ENCODE measurements around the gene ANLN. TPM values are rescaled to one million over a fixed set of nuclear protein-coding genes. Genes with fewer than 3 reads are reported as not detected.

Gene ANLN
- total RNA-seq, 4 donors from 2014 or later = 9.4 to 17.3 (median 13.5) TPM

- no peak for DNase-seq (ENCODE audit: low spot score in 2 of 2)
- intact Hi-C loops (cut with DNase I; ENCODE audit: low total_unique reads) = no loop called here
- H3K4me3 ChIP-seq (ENCODE audit: low read depth, poor library complexity, severe bottlenecking) = no peak overlapping the region
These were observed 40.5 kb downstream of the ANLN start for GRCh38 chr7:36430186-36430585.

GRCh38 chr7:36430881-36431280 lies 41.2 kb downstream of the ANLN start:
- WGBS, 2 donors = 82 to 92% methylated on average over 2 of the region's 2 CpGs
- intact Hi-C loops (cut with DNase I; ENCODE audit: low total_unique reads) = no loop called here
- no peak for DNase-seq (ENCODE audit: low spot score in 2 of 2)
- no peak overlapping the region for H3K4me3 ChIP-seq (ENCODE audit: low read depth, poor library complexity, severe bottlenecking)
- TF ChIP-seq CTCF (IDR thresholded peaks at IDR 0.05) = no peak
- TF ChIP-seq POLR2A (IDR thresholded peaks at IDR 0.05) = no peak

More at GRCh38 chr7:36430186-36430585, 40.5 kb downstream of the ANLN start:
- no peak for TF ChIP-seq CTCF (IDR thresholded peaks at IDR 0.05)
- no peak for TF ChIP-seq POLR2A (IDR thresholded peaks at IDR 0.05)
- 90 to 98% methylated on average over 2 of the region's 2 CpGs for WGBS, 2 donors

- intact Hi-C loops (cut with DNase I; ENCODE audit: low total_unique reads) = no loop called here
These were observed 48.5 kb downstream of the ANLN start for GRCh38 chr7:36438211-36438610.

GRCh38 chr7:36439624-36440023 lies 50.0 kb downstream of the ANLN start:
- no peak for DNase-seq (ENCODE audit: low spot score in 2 of 2)
- TF ChIP-seq POLR2A (IDR thresholded peaks at IDR 0.05) (no peak), CTCF (IDR thresholded peaks at IDR 0.05) (no peak)
- H3K4me3 ChIP-seq (ENCODE audit: low read depth, poor library complexity, severe bottlenecking) = no peak overlapping the region
- intact Hi-C loops (cut with DNase I; ENCODE audit: low total_unique reads) = no loop called here
- WGBS, 2 donors = 83 to 87% methylated on average over 2 of the region's 2 CpGs

More at GRCh38 chr7:36438211-36438610, 48.5 kb downstream of the ANLN start:
- no peak overlapping the region for H3K4me3 ChIP-seq (ENCODE audit: low read depth, poor library complexity, severe bottlenecking)
- DNase-seq (ENCODE audit: low spot score in 2 of 2) = no peak
- WGBS, 2 donors = 96 to 97% methylated on average over 4 of the region's 4 CpGs
- no peak for TF ChIP-seq CTCF (IDR thresholded peaks at IDR 0.05)
- no peak for TF ChIP-seq POLR2A (IDR thresholded peaks at IDR 0.05)

- whole genome bisulfite sequencing, 2 donors = 59 to 66% methylated on average over 3 of the region's 3 CpGs
- DNase-seq (ENCODE audit: low spot score in 2 of 2) = no peak
- no peak overlapping the region for H3K4me3 ChIP-seq (ENCODE audit: low read depth, poor library complexity, severe bottlenecking)
- no peak for TF ChIP-seq CTCF (IDR thresholded peaks at IDR 0.05)
- intact Hi-C loops (cut with DNase I; ENCODE audit: low total_unique reads) = no loop called here
These were observed 51.2 kb downstream of the ANLN start for GRCh38 chr7:36440880-36441279.

GRCh38 chr7:36441344-36442022 lies 51.8 kb downstream of the ANLN start:
- 69 to 83% methylated on average over 7 of the region's 7 CpGs for WGBS, 2 donors
- intact Hi-C loops (cut with DNase I; ENCODE audit: low total_unique reads) = no loop called here
- no peak overlapping the region for H3K4me3 ChIP-seq (ENCODE audit: low read depth, poor library complexity, severe bottlenecking)
- TF ChIP-seq POLR2A (IDR thresholded peaks at IDR 0.05) (no peak), CTCF (IDR thresholded peaks at IDR 0.05) (no peak)
- DNase-seq (ENCODE audit: low spot score in 2 of 2) = no peak

Data from lower leg skin (tissue), 4 donors.